Upper lobe of right lung (tissue), 1 donor: ENCODE results near the gene CHDH. TPM values are rescaled to one million over a fixed set of nuclear protein-coding genes. Genes with fewer than 3 reads are reported as not detected.

Experiments used
- ATAC-seq: fragments of 200-7000 bp; cut with Tn5 transposase; one replicate; pipeline ENCODE4 v1.9.1; 2020; ENCODE audit warnings: mild to moderate bottlenecking, moderate library complexity
- DNase-seq: peaks from one replicate; pipeline ENCODE4 v3.0.0-alpha.2; 2020
- H3K27ac ChIP-seq: fragments of 200-600 bp; one replicate; pipeline ENCODE4 v1.8.0; 2022
- H3K27me3 ChIP-seq: fragments of 200-600 bp; one replicate; pipeline ENCODE4 v1.8.0; 2022; ENCODE audit warnings: mild to moderate bottlenecking
- H3K36me3 ChIP-seq: fragments of 200-600 bp; one replicate; pipeline ENCODE4 v1.8.0; 2022
- H3K4me1 ChIP-seq: fragments of 200-600 bp; one replicate; pipeline ENCODE4 v1.8.0; 2022
- H3K4me3 ChIP-seq: fragments of 200-600 bp; one replicate; pipeline ENCODE4 v1.8.0; 2022; ENCODE audit warnings: mild to moderate bottlenecking
- H3K9me3 ChIP-seq: fragments of 200-600 bp; one replicate; pipeline ENCODE4 v1.8.0; 2022
- CTCF ChIP-seq: fragments of 200-600 bp; IDR thresholded peaks from one replicate; pipeline ENCODE4 v1.8.0; 2022; ENCODE audit warnings: antibody characterized with exemption
- intact Hi-C: fragments of 100-400 bp; cut with DNase I; formaldehyde crosslinking; loops from one replicate; pipeline ENCODE4 v1.11.0; 2022
- total RNA-seq: library from RNA; stranded (reverse); fragmentation: NEBNext Ultra II Directional; extraction: Animal tissue kit (Norgen Biotek cat#: 25700); gene quantifications from one replicate; pipeline ENCODE4 v1.2.1, GENCODE V29; 2021
- donor health status: DM: no; HTN: yes; CAD: no; lungs with severe emphysema.

The CHDH gene
- total RNA-seq, 1 donor from 2014 or later = 10.9 TPM

GRCh38 chr3:53765753-53766152, 80.5 kb downstream of the CHDH start:
- no peaks in the 10 kb centered on the region for H3K9me3 ChIP-seq
- H3K27ac ChIP-seq = no peak overlapping the region
- no peaks in the 10 kb centered on the region for H3K27me3 ChIP-seq
- H3K4me1 ChIP-seq = no peaks in the 10 kb centered on the region
- intact Hi-C loops = no loop called here
- DNase-seq (no peak), ATAC-seq (no peak)
- no peaks in the 10 kb centered on the region for H3K36me3 ChIP-seq
- TF ChIP-seq CTCF = no peak
- H3K4me3 ChIP-seq = no peak overlapping the region

- Histone ChIP-seq H3K36me3 (no peaks in the 10 kb centered on the region), H3K27ac (no peak overlapping the region), H3K4me3 (no peak overlapping the region), H3K9me3 (no peaks in the 10 kb centered on the region), H3K27me3 (no peaks in the 10 kb centered on the region), H3K4me1 (no peaks in the 10 kb centered on the region)
- peak; percentile 85 for ATAC-seq
- no peak for TF ChIP-seq CTCF
- intact Hi-C loops = no loop called here
- peak; percentile 83 for DNase-seq
These were observed 82.0 kb downstream of the CHDH start for GRCh38 chr3:53764026-53764775.

GRCh38 chr3:53763353-53763752, 82.9 kb downstream of the CHDH start:
- H3K27ac ChIP-seq = no peak overlapping the region
- H3K36me3 ChIP-seq = no peaks in the 10 kb centered on the region
- no peaks in the 10 kb centered on the region for H3K27me3 ChIP-seq
- intact Hi-C loops = no loop called here
- TF ChIP-seq CTCF = no peak
- no peak for ATAC-seq
- no peak for DNase-seq
- no peaks in the 10 kb centered on the region for H3K4me1 ChIP-seq
- H3K4me3 ChIP-seq = no peak overlapping the region
- H3K9me3 ChIP-seq = no peaks in the 10 kb centered on the region

Other genes starting within 250 kb of the CHDH start
- gene IL17RB, start 149 bp upstream of the CHDH start, total RNA-seq = 12.4 TPM
- 22.8 TPM for gene ACTR8, start 35.7 kb upstream of the CHDH start, total RNA-seq
- 44.5 TPM for gene SELENOK, start 45.4 kb upstream of the CHDH start, total RNA-seq